Right lobe of liver (tissue), 4 donors: Measurements from ENCODE around the gene DAW1.

ENCODE experiments used
- POLR2A ChIP-seq: fragments of 450-650 bp; IDR thresholded peaks from one replicate; pipeline ENCODE4 v1.6.1; 2017; ENCODE audit warnings: antibody characterized with exemption, mild to moderate bottlenecking
- TF ChIP-seq, protein P1 (sequence below), 4 donors: fragments of 200-600 bp in 3 of 4; fragments of 450-650 bp in 1 of 4; IDR thresholded peaks; one replicate each; pipeline versions ENCODE4 v1.5.1 to v1.8.0; 2016 to 2022; ENCODE audit warnings: antibody characterized with exemption in 4 of 4, mild to moderate bottlenecking in 2 of 4
- donor health status: DM: no; HTN: no; CAD: no.
- donor health status: DM: no; HTN: no; CAD: no.
- donor health status: DM: no; HTN: yes; CAD: no.

DNA sequence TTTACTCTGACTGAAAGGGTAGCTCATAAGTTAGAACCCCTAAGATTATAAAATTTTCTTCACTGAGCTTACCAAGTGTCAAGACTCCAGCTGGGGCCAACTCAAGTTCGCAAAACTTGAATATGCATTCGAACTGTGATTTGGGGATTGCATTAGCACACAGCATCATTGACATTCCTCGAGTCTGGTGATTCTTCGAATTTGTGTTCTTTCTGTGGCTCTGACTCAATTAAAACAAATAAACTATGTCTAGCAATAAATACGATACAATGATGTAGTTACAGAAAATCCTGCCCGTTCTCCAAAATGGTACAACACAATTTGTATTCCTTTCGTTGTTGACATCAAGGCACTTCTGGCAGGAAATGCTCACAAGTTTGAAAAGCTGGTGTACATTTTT is 46.7 kb upstream of the DAW1 start:
- TF ChIP-seq, protein P1, sequence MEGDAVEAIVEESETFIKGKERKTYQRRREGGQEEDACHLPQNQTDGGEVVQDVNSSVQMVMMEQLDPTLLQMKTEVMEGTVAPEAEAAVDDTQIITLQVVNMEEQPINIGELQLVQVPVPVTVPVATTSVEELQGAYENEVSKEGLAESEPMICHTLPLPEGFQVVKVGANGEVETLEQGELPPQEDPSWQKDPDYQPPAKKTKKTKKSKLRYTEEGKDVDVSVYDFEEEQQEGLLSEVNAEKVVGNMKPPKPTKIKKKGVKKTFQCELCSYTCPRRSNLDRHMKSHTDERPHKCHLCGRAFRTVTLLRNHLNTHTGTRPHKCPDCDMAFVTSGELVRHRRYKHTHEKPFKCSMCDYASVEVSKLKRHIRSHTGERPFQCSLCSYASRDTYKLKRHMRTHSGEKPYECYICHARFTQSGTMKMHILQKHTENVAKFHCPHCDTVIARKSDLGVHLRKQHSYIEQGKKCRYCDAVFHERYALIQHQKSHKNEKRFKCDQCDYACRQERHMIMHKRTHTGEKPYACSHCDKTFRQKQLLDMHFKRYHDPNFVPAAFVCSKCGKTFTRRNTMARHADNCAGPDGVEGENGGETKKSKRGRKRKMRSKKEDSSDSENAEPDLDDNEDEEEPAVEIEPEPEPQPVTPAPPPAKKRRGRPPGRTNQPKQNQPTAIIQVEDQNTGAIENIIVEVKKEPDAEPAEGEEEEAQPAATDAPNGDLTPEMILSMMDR (IDR thresholded peaks at IDR 0.05) = no peak
- TF ChIP-seq POLR2A = no peak
